Endothelial cell of umbilical vein (primary cell): ENCODE data around the gene VAV2. TPM values are rescaled to one million over a fixed set of nuclear protein-coding genes. Genes with fewer than 3 reads are reported as not detected.

Experiments used
- BruUV-seq: library from RNA; stranded (reverse); fragments of 400-500 nt; replicated peaks from 2 replicates; lab custom pipeline; 2021; lab: Mats Ljungman, UMichigan
- CTCF ChIA-PET: fragments of 300-600, 350-600 bp; sonication (Branson Sonifier 250); formaldehyde crosslinking; loops from one replicate; lab custom pipeline; 2021; ENCODE audit warnings: antibody characterized with exemption, inconsistent platforms; lab: Charles Lee
- POLR2A ChIA-PET: fragments of 300-600, 350-600 bp; sonication (Branson Sonifier 250); formaldehyde crosslinking; loops from one replicate; lab custom pipeline; 2021; ENCODE audit warnings: antibody characterized with exemption, inconsistent platforms; lab: Charles Lee
- DNase-seq: peaks from one replicate; pipeline ENCODE4 v3.0.0-alpha.2; 2011; ENCODE audit warnings: low read depth, low spot score
- FAIRE-seq: peaks from 2 replicates; lab custom pipeline; 2011; peaks lifted over from hg19 to GRCh38; lab: Jason Lieb, UNC
- H2AFZ ChIP-seq: 2 replicates; pipeline ENCODE4 v1.6.0; 2012; ENCODE audit warnings: low read depth, low read length, control low read depth, inconsistent platforms
- H3K27ac ChIP-seq: 2 replicates; pipeline ENCODE4 v1.5.1; 2011; ENCODE audit warnings: low read depth, mild to moderate bottlenecking, control low read depth, low read length, moderate library complexity; ENCODE audit not compliant: insufficient read depth
- H3K27me3 ChIP-seq, 2 experiments: 2 replicates each; pipeline versions ENCODE4 v1.6.0 to v1.6.1; 2011; ENCODE audit warnings: low read length in 2 of 2, mixed read lengths in 1 of 2; ENCODE audit not compliant: control insufficient read depth in 2 of 2, insufficient read depth in 2 of 2
- H3K36me3 ChIP-seq, 2 experiments: 2 replicates in 1 of 2; 3 replicates in 1 of 2; pipeline ENCODE4 v1.5.1; 2011; ENCODE audit warnings: low read length in 2 of 2, mild to moderate bottlenecking in 1 of 2, moderate library complexity in 1 of 2; ENCODE audit not compliant: control insufficient read depth in 2 of 2, insufficient read depth in 2 of 2; ENCODE audit errors: extremely low read depth in 1 of 2
- H3K4me1 ChIP-seq: 3 replicates; pipeline ENCODE4 v1.5.1; 2011; ENCODE audit warnings: mild to moderate bottlenecking, low read length; ENCODE audit not compliant: control insufficient read depth, insufficient read depth; ENCODE audit errors: extremely low read depth
- H3K4me2 ChIP-seq: 2 replicates; pipeline ENCODE4 v1.6.1; 2011; ENCODE audit warnings: low read length, control low read depth, mixed read lengths; ENCODE audit not compliant: insufficient read depth
- H3K4me3 ChIP-seq, 3 experiments: fragments of 200-600 bp in 1 of 3; sonication (generic), shearing (Covaris generic) in 1 of 3; replicated peaks in 1 of 3; 2 replicates each; pipeline ENCODE4 v1.5.1; 2011 to 2016; ENCODE audit warnings: control low read depth in 3 of 3, low read length in 3 of 3, mild to moderate bottlenecking in 2 of 3, inconsistent platforms in 1 of 3, low read depth in 1 of 3, moderate library complexity in 1 of 3; ENCODE audit not compliant: insufficient read depth in 1 of 3
- H3K79me2 ChIP-seq: 2 replicates; pipeline ENCODE4 v1.6.0; 2012; ENCODE audit warnings: low read length, inconsistent platforms; ENCODE audit not compliant: control insufficient read depth, insufficient read depth
- H3K9ac ChIP-seq: replicated peaks from 2 replicates; pipeline ENCODE3; 2011; ENCODE audit warnings: low read length, control low read depth; ENCODE audit not compliant: insufficient read depth; ENCODE audit errors: extremely low read depth
- H3K9me1 ChIP-seq: replicated peaks from 3 replicates; pipeline ENCODE4 v1.6.0; 2011; ENCODE audit warnings: mild to moderate bottlenecking, low read length; ENCODE audit not compliant: control insufficient read depth, insufficient read depth; ENCODE audit errors: extremely low read depth
- H3K9me3 ChIP-seq: replicated peaks from 2 replicates; pipeline ENCODE4 v1.5.1; 2012; ENCODE audit warnings: low read length, inconsistent platforms; ENCODE audit not compliant: control insufficient read depth, insufficient read depth
- H4K20me1 ChIP-seq: replicated peaks from 2 replicates; pipeline ENCODE3; 2011; ENCODE audit warnings: mild to moderate bottlenecking, low read length; ENCODE audit not compliant: control insufficient read depth, insufficient read depth; ENCODE audit errors: extremely low read depth
- CTCF ChIP-seq, 2 donors: IDR thresholded peaks; 1 replicate in 1 of 2; 2 replicates in 1 of 2; pipeline ENCODE4 v1.5.1; 2011; ENCODE audit warnings: low read length in 2 of 2, mild to moderate bottlenecking in 2 of 2, moderate library complexity in 2 of 2, control low read depth in 1 of 2, inconsistent platforms in 1 of 2, low read depth in 1 of 2; ENCODE audit not compliant: insufficient read depth in 1 of 2; ENCODE audit errors: extremely low read depth in 1 of 2
- EZH2 ChIP-seq: IDR thresholded peaks from 2 replicates; pipeline ENCODE4 v1.6.1; 2012; ENCODE audit warnings: borderline replicate concordance, low read depth, mild to moderate bottlenecking, moderate library complexity, low read length, inconsistent platforms; ENCODE audit not compliant: severe bottlenecking
- FOS ChIP-seq: IDR thresholded peaks from 2 replicates; pipeline ENCODE4 v1.6.1; 2011; ENCODE audit warnings: mild to moderate bottlenecking, low read length, moderate library complexity, borderline replicate concordance; ENCODE audit not compliant: insufficient read depth
- GATA2 ChIP-seq: IDR thresholded peaks from 2 replicates; pipeline ENCODE4 v1.7.0; 2011; ENCODE audit warnings: low read depth, mild to moderate bottlenecking, moderate library complexity, mixed read lengths, low read length; ENCODE audit not compliant: insufficient read length, insufficient read depth
- JUN ChIP-seq: IDR thresholded peaks from 2 replicates; pipeline ENCODE4 v1.6.1; 2011; ENCODE audit warnings: borderline replicate concordance, low read depth; ENCODE audit not compliant: insufficient read length, insufficient read depth
- MAX ChIP-seq: IDR thresholded peaks from 2 replicates; pipeline ENCODE4 v1.6.1; 2011; ENCODE audit not compliant: insufficient read depth, insufficient read length
- MYC ChIP-seq: IDR thresholded peaks from one replicate; pipeline ENCODE4 v1.6.1; 2011; ENCODE audit warnings: mild to moderate bottlenecking, low read depth, low read length
- POLR2A ChIP-seq: IDR thresholded peaks from 2 replicates; pipeline ENCODE4 v1.6.1; 2012; ENCODE audit warnings: low read depth, mild to moderate bottlenecking, control low read depth, low read length
- POLR2AphosphoS5 ChIP-seq: IDR thresholded peaks from 2 replicates; pipeline ENCODE4 v1.6.1; 2012; ENCODE audit warnings: low read depth, mild to moderate bottlenecking, control low read depth, low read length, moderate library complexity; ENCODE audit not compliant: insufficient read depth
- dilution Hi-C: fragments of 300-500 bp; cut with MboI; formaldehyde crosslinking; loops from one replicate; pipeline ENCODE4 v1.15.0; 2019; ENCODE audit warnings: low sequenced_read_pairs; ENCODE audit not compliant: extremely low pct_ligation_motif_present
- intact Hi-C: fragments of 100-400 bp; cut with micrococcal nuclease; formaldehyde crosslinking; loops from one replicate; pipeline ENCODE4 v1.10.0; 2022
- polyA plus RNA-seq, 4 experiments: library from polyadenylated mRNA; depleted of rRNA in 3 of 4; stranded (reverse) in 3 of 4; unstranded in 1 of 4; fragments of >200 nt; gene quantifications; 2 replicates each; pipeline versions ENCODE4 v1.2.1 to v1.2.3, GENCODE V29; 2011 to 2012; ENCODE audit warnings: missing spikeins in 1 of 4
- total RNA-seq: library from RNA; stranded (reverse); gene quantifications from 2 replicates; pipeline ENCODE4 v1.2.3, GENCODE V29; 2021

VAV2 gene
- total and polyA plus RNA-seq, 2 donors (not counting 3 experiments of a cell fraction or from before 2014, with no cell fraction given), result 10.6 to 30.6 TPM

- Histone ChIP-seq H3K9me1 (no peaks in the 10 kb centered on the region), H3K27ac (no peak overlapping the region), H3K36me3 (no peaks in the 10 kb centered on the region), H3K4me1 (peaks cover 4% of the 10 kb centered on the region), H3K4me3 (no peak overlapping the region), H3K9ac (no peak overlapping the region), H4K20me1 (no peaks in the 10 kb centered on the region), H3K27me3 (no peaks in the 10 kb centered on the region), H3K9me3 (no peaks in the 10 kb centered on the region), H3K4me2 (no peak overlapping the region), H2AFZ (no peak overlapping the region), H3K79me2 (peaks cover 10% of the 10 kb centered on the region)
- ChIA-PET CTCF (no interaction called here), POLR2A (no interaction called here)
- BruUV-seq, result no TSS peak
- TF ChIP-seq MAX (no peak), POLR2A (no peak), CTCF (IDR thresholded peaks at IDR 0.05; ENCODE audit: extremely low read depth in 1 of 2, insufficient read depth in 1 of 2, low read depth in 1 of 2, low read length in 2 of 2) (no peak), EZH2 (no peak), MYC (no peak), JUN (no peak), FOS (no peak), POLR2AphosphoS5 (no peak), GATA2 (no peak)
- intact Hi-C loops, result no loop called here
- peak; percentile 10 for DNase-seq
- FAIRE-seq, result no peak
- dilution Hi-C loops, result no loop called here
Measured at GRCh38 chr9:133890583-133890982, 101.5 kb downstream of the VAV2 start.
